Limb (tissue), 2 donors: Measurements from ENCODE around the gene MRPS15.
"Not testable (repeated sequence)": the region's sequence is repeated elsewhere in the genome, so short reads cannot be mapped to it uniquely, and the experiment has no call there.

ENCODE experiments used
- DNase-seq, 2 donors: peaks; one replicate each; pipeline ENCODE4 v3.0.0-alpha.2; 2016; ENCODE audit errors: extremely low spot score in 2 of 2

MRPS15 gene

GRCh38 chr1:36484099-36484498 lies 19.9 kb upstream of the MRPS15 start:
- DNase-seq = no peak

GRCh38 chr1:36482724-36483388 lies 18.7 kb upstream of the MRPS15 start, which contains the start of gene CSF3R:
TSS of gene CSF3R (minus strand) at chr1:36482913. CDS start at chr1:36479496, 3,417 bp downstream.
- DNase-seq = no peak

GRCh38 chr1:36481771-36482723 lies 17.9 kb upstream of the MRPS15 start:
- no peak for DNase-seq

GRCh38 chr1:36481091-36481490 lies 16.9 kb upstream of the MRPS15 start:
- no peak for DNase-seq

GRCh38 chr1:36480161-36480560 lies 16.0 kb upstream of the MRPS15 start:
- no peak for DNase-seq

- no peak for DNase-seq
Measured at GRCh38 chr1:36479505-36480051, 15.4 kb upstream of the MRPS15 start.

DNA sequence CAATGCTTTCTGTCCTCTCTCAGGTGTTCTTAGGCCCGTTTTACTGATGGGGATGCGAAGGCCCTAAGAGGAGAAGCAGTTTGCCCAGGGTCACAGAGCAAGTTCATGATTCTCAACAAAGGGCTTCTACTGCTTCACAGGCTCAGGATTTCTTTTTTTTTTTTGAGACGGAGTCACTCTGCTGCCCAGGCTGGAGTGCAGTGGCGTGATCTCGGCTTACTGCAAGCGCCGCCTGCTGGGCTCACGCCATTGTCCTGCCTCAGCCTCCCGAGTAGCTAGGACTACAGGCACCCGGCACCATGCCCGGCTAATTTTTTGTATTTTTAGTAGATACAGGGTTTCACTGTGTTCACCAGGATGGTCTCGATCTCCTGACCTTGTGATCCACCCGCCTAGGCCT lies 13.4 kb upstream of the MRPS15 start:
- not testable (repeated sequence) for DNase-seq

- no peak for DNase-seq
Measured at GRCh38 chr1:36476945-36477344, 12.8 kb upstream of the MRPS15 start.

DNA sequence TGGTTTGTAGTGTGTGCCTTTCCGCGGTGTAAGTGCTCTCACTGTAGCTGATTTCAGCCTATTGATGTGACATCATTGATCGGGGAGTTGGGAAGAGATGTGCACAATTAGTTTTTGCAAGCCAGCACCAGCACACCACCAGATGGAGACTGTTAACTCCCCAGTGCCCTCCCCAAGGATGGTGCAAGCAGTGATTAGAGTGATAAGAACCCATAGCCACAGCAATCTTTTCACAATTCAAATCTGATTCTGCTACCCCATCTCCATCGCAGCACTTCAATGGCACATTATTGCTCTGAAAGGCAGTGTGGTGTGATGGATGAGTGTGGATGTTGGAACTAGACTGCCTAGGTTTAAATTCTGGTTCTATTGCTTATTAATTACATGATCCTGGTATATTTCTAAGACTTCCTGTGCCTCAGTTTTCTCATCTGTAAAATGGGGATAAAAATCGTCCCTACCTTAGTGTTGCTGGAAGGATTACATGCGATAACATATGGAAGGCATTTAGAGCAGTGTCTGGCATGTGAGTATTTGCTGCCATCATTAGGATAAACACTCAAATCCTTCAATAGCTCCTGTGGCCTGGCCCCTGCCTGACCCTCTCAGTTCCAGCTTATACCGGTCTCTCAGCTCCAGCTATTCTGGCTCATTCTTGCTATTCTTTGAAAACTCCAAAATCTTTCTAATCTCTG lies 11.9 kb upstream of the MRPS15 start:
- no peak for DNase-seq

DNA sequence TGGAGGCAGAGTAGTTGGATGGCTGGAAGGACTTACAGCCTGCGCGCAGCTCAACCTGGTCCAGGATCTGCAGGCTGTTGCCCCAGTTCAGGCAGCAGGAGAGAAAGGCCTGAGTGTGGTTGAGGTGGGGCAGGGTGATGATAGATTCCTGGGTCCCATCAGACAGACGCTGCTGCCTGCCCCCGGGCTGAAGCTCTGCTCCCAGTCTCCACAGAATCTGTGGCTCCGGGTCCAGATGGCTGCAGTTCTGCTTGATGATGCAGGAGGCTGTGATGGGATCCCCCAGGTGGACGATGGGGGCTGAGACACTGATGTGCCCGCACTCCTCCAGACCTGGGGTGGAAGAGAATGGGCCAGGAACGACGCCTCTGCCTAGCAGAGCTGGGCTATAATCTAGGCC lies 11.2 kb upstream of the MRPS15 start:
- DNase-seq = no peak

DNA sequence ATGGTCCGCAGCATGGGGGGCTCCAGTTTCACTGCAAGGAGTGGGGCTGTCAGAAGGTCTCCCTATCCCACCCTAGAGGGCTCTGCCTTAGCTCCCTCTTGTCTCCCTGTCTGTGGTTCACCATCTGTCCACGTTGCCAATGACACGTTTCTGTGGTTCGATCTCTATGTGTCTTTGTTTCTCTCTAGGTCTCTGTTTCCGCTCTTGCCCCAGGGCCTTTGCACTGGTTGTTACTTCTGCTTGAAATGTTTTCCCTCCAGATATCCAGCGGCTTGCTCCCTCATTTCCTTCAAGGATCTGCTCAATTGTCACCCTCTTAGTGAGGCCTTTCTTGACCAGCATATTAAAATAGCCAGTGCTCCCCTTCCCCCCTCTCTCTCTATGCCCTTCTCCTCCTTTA lies 8.5 kb upstream of the MRPS15 start:
- no peak for DNase-seq

GRCh38 chr1:36471830-36472641 lies 7.9 kb upstream of the MRPS15 start:
- no peak for DNase-seq

- no peak for DNase-seq
Measured at GRCh38 chr1:36469163-36469562, 5.0 kb upstream of the MRPS15 start.

GRCh38 chr1:36467700-36468455 lies 3.7 kb upstream of the MRPS15 start:
- no peak for DNase-seq

DNA sequence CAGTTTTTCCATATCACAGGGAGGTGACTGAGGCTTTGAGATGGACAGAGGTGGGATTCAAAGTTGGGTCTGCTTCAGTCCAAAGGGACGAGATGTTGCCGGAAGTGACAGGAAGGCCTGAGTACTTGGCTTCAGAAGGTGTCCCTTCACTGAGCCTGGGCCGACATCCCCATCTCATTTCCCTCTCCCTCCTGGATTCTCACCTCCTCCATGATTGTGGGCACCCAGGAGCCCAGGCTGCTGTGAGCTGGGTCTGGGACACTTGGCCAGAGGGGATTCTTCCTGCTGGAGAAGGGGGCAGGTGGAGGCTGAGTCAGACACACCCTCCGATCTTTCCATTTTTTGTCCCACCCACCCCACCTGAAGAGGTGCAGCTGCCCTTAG lies 2.8 kb upstream of the MRPS15 start:
- no peak for DNase-seq

DNA sequence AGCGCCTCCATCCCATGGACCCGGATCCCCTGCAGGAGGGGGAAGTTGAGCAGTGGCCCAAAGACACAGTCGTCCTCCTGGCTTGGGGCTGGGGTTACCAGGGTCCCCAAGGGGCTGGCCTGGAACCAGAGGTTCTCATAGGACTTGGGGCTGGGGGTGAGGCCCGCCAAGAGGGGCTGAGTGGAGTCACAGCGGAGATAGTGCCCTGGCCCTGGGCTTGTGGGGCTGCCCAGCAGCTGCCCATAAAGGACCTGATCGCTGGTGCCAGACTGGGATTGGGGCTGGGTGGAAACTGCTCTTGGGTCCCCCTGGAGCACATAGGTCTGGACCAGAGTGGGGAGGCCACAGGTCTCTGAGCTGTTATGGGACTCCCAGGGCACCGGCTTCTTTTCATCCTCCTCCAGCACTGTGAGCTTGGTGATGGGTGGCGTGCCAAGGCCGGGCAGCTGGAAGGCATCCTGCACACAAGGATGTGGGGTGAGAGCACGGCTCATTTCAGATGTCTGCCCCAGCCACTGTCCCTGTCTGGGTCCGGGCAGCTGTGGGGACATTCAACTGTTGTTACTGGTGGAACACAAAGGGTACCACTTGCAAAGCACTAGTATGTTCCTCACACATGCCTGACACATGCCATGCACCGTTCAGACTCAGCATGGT lies 2.3 kb upstream of the MRPS15 start:
- no peak for DNase-seq

GRCh38 chr1:36465731-36466369 lies 1.7 kb upstream of the MRPS15 start:
- DNase-seq = no peak

DNA sequence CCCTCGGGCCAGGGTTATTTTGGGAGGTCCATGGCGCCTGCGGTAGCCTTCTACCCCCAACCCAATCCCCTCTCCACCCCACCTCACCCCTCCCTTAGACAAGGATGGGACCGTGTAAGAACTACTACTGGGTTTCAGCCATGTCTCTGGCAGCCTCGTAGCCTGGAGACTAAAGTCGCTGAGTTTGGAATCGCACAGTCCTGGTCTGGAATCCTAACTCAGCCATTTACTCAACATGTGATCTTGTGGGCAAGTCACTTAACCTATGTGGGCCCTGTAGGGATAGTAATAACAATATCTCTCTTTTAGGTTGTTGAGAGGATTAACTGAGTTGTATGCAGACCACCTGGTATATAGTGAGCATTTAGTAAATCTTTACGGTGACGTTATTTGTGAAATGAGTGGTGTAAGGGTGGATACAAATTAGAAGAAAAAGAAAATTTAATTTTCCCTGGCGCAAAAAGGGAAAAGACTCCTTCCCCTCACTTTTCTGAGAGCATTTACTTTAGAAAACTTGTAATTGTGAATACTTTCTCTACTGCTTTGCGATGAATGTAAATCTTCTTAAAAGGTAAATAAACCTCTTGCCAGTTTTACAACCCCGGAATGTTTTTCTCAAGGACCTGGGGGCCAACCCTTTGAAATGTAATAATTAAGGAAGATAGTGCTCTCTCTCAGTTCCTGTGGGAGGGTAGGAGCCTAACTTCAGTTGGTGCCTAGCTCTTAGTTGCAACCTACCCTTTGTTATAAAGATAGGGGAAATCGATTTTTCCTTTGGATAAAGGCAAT lies 615 bp upstream of the MRPS15 start:
- peak in 1 of 2 donors; percentile 56 for DNase-seq
